Right hindlimb (tissue), 1 donor: ENCODE data around the gene RIMS1.

Experiments
- DNase-seq: peaks from one replicate; pipeline ENCODE4 v3.0.0-alpha.2; 2018

The RIMS1 gene

GRCh38 chr6:72421387-72421786 lies 535.0 kb downstream of the RIMS1 start:
- no peak for DNase-seq

- no peak for DNase-seq
These were observed 535.8 kb downstream of the RIMS1 start for GRCh38 chr6:72422171-72422570.

- DNase-seq: no peak
These were observed 538.1 kb downstream of the RIMS1 start for GRCh38 chr6:72424476-72424875.

- DNase-seq: no peak
These were observed 538.8 kb downstream of the RIMS1 start for GRCh38 chr6:72425003-72425681.

- DNase-seq: no peak
These were observed 554.3 kb downstream of the RIMS1 start for GRCh38 chr6:72440611-72441010.

- no peak for DNase-seq
These were observed 560.1 kb downstream of the RIMS1 start for GRCh38 chr6:72446430-72446829.
